Measurements from ENCODE around the gene ABHD17A. TPM values are rescaled to one million over a fixed set of nuclear protein-coding genes. Genes with fewer than 3 reads are reported as not detected.

ABHD17A gene
- total and polyA plus RNA-seq, 2 experiments from 2014 or later = 145 to 198 TPM

DNA sequence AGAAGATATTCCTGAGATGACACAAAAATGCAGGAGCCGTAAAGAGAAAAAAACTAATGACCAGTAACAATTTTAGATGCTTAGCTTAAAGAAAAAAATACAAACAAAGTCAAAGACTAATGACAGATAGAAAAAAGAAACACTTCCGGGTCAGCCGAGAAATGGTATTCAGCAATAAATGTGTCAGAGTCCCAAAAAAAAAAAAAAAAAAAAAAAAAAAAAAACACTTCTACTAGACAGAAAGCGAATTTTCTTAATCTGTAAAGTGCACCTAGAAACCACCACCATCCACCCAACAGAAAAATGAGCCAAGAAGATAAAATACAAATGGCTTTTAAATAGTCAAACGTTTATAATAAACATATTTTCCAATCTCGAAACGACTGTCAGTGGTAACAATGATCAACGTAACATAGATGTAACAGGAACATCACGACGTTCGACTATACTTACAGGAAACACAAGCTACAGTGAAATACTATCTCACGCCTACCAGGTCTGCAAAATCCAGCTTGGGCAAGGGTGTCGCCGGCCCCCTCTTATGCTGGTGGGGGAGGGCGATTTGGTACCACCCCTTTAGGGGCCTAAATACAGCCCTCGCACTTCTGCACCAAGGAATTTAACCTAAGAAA, 10.6 kb downstream of the ABHD17A start:
- H3K4me3 ChIP-seq = peak overlapping the region; percentile 94
- TF ChIP-seq, protein P1, sequence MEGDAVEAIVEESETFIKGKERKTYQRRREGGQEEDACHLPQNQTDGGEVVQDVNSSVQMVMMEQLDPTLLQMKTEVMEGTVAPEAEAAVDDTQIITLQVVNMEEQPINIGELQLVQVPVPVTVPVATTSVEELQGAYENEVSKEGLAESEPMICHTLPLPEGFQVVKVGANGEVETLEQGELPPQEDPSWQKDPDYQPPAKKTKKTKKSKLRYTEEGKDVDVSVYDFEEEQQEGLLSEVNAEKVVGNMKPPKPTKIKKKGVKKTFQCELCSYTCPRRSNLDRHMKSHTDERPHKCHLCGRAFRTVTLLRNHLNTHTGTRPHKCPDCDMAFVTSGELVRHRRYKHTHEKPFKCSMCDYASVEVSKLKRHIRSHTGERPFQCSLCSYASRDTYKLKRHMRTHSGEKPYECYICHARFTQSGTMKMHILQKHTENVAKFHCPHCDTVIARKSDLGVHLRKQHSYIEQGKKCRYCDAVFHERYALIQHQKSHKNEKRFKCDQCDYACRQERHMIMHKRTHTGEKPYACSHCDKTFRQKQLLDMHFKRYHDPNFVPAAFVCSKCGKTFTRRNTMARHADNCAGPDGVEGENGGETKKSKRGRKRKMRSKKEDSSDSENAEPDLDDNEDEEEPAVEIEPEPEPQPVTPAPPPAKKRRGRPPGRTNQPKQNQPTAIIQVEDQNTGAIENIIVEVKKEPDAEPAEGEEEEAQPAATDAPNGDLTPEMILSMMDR (IDR thresholded peaks at IDR 0.05; ENCODE audit: low read depth, low read length) = no peak
- H3K27ac ChIP-seq = peak overlapping the region; percentile 93
- no peaks in the 10 kb centered on the region for H3K36me3 ChIP-seq
- H3K4me1 ChIP-seq (ENCODE audit: low read depth) = peaks cover 16% of the 10 kb centered on the region
- no peak for DNase-seq (ENCODE audit: low read depth in 1 of 2, low spot score in 1 of 2)
- no peaks in the 10 kb centered on the region for H3K9me3 ChIP-seq (ENCODE audit: low read depth)
- no peaks in the 10 kb centered on the region for H3K27me3 ChIP-seq

DNA sequence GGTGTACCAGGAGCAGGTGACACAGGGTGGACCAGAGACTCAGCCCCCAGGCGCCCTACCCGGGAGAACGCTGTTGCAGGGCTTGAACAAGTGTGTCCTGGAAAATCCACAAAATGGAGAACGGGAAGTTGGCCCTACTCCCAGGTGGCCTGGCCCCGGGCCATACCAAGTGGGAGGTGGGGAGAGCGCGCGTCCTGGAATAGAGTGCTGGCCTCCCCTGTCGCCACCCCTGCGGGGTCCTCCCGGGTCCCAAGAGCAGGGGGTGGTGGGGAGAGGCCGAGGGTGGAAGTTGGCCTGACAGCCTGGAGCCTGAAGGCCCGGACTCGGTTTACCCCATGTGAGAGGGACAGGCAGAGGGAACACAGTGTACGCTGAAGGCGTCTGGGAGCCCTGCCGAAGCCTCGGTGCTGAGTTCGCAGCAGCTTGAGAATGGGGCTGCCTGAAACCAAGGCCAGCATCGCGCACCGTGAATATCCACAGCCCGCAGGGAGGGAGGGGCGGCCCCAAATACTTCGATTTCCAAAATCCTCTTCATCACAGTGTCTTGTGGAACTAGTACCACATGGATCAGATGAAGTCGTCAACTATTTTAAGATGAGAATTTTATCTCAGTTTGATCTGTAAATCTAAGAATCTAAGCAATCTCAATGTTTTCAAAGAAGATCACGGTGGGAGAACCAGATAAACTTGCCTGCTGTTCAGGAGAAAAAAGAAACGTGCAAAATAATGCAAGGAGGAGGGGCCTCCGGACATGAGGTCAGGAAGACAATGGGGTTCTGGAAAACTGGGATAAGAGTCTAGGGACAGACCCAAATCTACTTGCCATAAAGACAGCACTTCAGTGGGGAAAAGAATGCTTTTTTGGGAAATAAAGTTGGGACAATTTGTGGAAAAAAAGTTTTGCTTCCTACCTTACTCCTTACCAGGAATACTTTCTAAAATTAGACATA, 11.5 kb downstream of the ABHD17A start:
- H3K36me3 ChIP-seq = no peaks in the 10 kb centered on the region
- H3K4me1 ChIP-seq (ENCODE audit: low read depth) = peaks cover 16% of the 10 kb centered on the region
- no peak overlapping the region for H3K27ac ChIP-seq
- TF ChIP-seq, protein P1 (IDR thresholded peaks at IDR 0.05; ENCODE audit: low read depth, low read length) = no peak
- H3K27me3 ChIP-seq = no peaks in the 10 kb centered on the region
- DNase-seq (ENCODE audit: low read depth in 1 of 2, low spot score in 1 of 2) = no peak
- H3K9me3 ChIP-seq (ENCODE audit: low read depth) = no peaks in the 10 kb centered on the region
- no peak overlapping the region for H3K4me3 ChIP-seq

DNA sequence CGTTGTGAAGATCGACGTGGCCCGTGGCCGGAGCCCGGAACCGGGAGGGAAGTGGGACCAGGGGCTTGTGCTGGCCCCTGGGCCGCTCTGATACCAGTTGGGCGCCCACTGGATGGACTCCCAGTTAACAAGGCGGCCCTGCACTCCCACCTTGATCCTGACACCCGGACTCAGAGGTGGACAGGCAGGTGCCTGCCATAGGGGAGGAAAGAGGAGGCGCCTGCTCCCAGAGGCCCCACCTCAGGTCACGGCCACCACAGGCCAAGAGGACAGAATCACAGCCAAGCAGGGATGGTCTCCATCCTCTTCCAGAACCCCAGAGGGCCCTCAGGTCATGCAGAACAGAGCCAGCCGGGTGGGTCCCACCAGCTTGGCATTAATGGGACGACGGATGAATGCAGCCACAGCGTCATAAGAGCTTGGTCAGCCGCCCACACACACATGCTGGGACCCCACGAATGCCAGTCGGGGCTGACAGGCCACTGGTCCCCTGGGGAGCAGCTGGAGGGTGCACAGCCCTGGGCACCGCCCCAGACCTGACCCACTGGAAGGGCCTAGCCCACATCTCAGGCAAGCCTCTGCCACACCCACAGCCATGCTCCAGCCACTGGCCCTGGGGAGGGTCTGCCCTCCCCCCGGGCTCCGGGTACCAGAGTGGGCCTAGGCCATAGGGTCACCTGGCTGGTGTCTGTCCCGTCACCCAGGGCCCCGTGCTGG, 12.3 kb downstream of the ABHD17A start:
- Histone ChIP-seq H3K4me3 (no peak overlapping the region), H3K27ac (no peak overlapping the region), H3K27me3 (no peaks in the 10 kb centered on the region), H3K9me3 (ENCODE audit: low read depth) (no peaks in the 10 kb centered on the region), H3K4me1 (ENCODE audit: low read depth) (peaks cover 16% of the 10 kb centered on the region), H3K36me3 (no peaks in the 10 kb centered on the region)
- DNase-seq (ENCODE audit: low read depth in 1 of 2, low spot score in 1 of 2) = no peak
- TF ChIP-seq, protein P1 (IDR thresholded peaks at IDR 0.05; ENCODE audit: low read depth, low read length) = no peak

DNA sequence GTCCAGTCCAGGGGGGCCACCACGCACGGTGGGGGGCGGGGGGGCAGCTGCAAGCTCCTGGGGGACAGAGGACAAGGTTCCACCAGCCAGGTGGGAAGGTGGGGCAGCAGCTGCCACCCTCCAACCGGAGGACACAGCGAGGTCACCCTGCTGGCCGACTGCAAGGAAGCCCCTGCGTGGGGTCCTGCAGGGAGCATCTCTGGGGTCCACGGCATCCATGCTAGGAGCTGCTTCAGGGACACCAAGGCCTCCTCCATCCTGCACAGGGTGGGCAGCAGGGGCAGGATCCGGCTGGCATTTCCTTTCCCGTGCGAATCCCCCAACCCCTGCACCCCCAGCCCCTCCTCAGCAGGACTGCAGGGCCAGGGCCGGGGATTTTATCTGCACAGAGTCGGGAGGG, 13.7 kb downstream of the ABHD17A start:
- Histone ChIP-seq H3K27me3 (no peaks in the 10 kb centered on the region), H3K4me1 (ENCODE audit: low read depth) (peaks cover 16% of the 10 kb centered on the region), H3K9me3 (ENCODE audit: low read depth) (no peaks in the 10 kb centered on the region), H3K27ac (no peak overlapping the region), H3K36me3 (no peaks in the 10 kb centered on the region), H3K4me3 (no peak overlapping the region)
- TF ChIP-seq, protein P1 (IDR thresholded peaks at IDR 0.05; ENCODE audit: low read depth, low read length) = no peak
- no peak for DNase-seq (ENCODE audit: low read depth in 1 of 2, low spot score in 1 of 2)

DNA sequence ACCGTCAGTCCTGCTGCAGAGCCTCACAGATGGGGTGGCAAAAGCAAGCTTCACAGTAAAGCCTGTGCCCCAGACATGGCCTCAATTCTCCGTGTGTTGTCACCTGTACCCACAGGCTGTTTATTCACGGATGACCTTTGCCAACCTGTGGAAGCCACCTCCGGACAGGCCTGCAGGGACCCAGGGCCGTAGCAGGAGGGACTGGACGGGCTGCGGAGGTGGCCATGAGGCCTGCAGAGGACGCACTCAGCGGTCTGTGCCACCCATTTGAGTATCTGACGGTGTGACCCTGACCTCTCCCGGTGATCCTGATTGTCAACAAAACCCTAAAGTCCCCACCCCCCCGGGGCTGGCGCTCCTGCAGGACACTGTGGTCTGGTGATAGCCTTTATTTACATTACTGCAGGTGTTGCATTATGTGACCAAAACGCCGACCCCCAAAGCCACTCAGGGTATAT, 14.1 kb downstream of the ABHD17A start:
- peaks cover 12% of the 10 kb centered on the region for H3K4me1 ChIP-seq (ENCODE audit: low read depth)
- H3K27ac ChIP-seq = no peak overlapping the region
- H3K9me3 ChIP-seq (ENCODE audit: low read depth) = no peaks in the 10 kb centered on the region
- no peak for DNase-seq (ENCODE audit: low read depth in 1 of 2, low spot score in 1 of 2)
- H3K27me3 ChIP-seq = no peaks in the 10 kb centered on the region
- TF ChIP-seq, protein P1 (IDR thresholded peaks at IDR 0.05; ENCODE audit: low read depth, low read length) = no peak
- H3K36me3 ChIP-seq = no peaks in the 10 kb centered on the region
- H3K4me3 ChIP-seq = no peak overlapping the region

Data from cardiac muscle cell (in vitro differentiated cells and primary cell).